Esophagus squamous epithelium (tissue), 4 donors: ENCODE data around the gene TPPP.

Experiments used
- POLR2A ChIP-seq, 4 donors: fragments of 450-650 bp; IDR thresholded peaks; one replicate each; pipeline ENCODE4 v1.6.1; 2017; ENCODE audit warnings: antibody characterized with exemption in 4 of 4, mild to moderate bottlenecking in 4 of 4, moderate library complexity in 3 of 4
- TF ChIP-seq, protein P1 (sequence below), 6 experiments: fragments of 450-650 bp in 4 of 6; fragments of 200-600 bp in 2 of 6; sonication (generic) in 2 of 6; IDR thresholded peaks; one replicate each; pipeline ENCODE4 v1.5.1; 2016 to 2019; ENCODE audit warnings: antibody characterized with exemption in 6 of 6, mild to moderate bottlenecking in 4 of 6, moderate library complexity in 4 of 6

DNA sequence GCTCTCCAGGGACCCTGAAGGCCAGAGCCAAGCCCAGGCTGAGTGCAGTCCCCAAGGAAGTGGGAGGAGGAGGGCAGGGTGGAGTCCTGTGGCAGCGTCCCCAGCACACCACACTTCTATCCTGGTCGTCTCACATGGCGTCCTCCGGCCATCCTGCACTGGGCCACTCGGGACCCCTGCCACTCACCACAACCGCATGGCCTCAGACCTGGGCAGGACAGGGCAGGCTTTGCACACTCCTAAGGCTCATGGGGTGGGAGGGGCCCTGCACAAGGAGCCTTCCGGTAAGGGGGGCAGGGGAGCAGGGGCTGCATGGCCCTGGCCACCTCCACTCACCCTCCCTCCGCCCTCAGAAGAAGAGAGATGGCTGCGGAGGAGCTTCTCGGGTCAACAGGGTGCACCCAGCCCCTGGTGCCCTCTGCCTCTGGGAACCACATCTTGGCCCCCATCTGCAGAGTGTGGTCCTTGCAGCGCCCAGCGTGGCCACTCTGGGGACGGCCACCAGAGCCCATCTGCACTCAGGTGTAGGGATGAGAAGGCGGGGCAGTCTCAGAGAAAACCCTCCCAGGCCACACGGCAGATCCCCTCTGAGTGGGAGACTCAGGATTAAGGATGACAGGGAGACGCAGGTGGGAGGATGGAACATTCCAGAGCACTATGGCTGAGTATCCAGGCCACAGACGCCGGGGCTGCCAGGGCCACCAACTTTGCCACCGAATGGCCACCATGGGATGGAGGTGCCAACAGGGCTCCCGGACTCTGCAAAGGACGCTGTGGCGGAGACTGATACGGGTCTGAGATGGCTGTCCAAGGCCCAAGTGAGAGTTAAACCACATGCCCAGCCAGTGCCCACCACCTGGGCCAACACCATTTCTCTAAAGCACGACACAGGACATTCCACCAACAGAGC lies 7.6 kb downstream of the TPPP start:
- TF ChIP-seq, protein P1, sequence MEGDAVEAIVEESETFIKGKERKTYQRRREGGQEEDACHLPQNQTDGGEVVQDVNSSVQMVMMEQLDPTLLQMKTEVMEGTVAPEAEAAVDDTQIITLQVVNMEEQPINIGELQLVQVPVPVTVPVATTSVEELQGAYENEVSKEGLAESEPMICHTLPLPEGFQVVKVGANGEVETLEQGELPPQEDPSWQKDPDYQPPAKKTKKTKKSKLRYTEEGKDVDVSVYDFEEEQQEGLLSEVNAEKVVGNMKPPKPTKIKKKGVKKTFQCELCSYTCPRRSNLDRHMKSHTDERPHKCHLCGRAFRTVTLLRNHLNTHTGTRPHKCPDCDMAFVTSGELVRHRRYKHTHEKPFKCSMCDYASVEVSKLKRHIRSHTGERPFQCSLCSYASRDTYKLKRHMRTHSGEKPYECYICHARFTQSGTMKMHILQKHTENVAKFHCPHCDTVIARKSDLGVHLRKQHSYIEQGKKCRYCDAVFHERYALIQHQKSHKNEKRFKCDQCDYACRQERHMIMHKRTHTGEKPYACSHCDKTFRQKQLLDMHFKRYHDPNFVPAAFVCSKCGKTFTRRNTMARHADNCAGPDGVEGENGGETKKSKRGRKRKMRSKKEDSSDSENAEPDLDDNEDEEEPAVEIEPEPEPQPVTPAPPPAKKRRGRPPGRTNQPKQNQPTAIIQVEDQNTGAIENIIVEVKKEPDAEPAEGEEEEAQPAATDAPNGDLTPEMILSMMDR (IDR thresholded peaks at IDR 0.05), result no peak
- no peak for TF ChIP-seq POLR2A (IDR thresholded peaks at IDR 0.05)
